ENCODE results near the gene DUT.
A peak's percentile ranks its signal among the peaks of the same experiment; 100 is the strongest.
"Not testable (repeated sequence)": the region's sequence is repeated elsewhere in the genome, so short reads cannot be mapped to it uniquely, and the experiment has no call there.

DUT gene

DNA sequence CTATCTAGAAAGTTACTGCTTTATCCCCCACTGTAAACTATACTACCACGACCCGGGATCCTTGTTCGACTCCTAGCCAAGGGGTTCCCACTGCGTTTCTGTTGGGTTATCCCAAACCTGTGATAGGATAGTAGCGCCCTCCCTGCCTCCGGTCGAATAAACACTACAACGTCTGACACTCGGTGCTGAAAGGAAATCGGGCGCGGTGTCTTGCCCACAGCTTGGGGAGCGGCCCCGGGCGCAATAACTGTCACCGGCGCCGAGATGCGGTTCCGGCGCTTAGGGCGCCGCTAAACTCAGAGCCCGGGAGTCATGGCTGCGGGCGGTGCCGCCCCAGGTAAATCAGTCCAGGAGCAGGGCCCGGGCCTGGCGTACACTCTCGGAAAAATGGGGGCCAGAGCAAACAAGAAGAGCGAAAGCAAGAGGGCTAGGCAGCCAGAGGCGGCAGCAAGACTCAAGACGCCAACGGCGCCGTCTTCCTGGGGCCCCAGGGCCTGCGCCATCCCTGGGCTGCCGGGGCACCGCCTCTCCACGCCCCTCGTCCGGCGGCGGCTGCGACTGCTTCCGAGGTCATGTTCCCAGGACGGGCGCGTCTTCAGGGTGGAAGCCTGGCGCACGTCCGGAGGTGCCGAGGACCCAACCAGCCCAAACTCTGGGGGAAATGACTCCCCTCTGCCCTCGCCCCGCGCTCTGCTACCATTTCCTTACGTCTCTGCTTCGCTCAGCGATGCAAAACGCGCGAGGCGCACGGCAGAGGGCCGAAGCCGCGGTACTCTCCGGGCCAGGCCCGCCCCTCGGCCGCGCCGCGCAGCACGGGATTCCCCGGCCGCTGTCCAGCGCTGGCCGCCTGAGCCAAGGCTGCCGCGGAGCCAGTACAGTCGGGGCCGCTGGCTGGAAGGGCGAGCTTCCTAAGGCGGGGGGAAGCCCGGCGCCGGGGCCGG is at the start of gene DUT:
Gene DUT, plus strand, starts transcription at position 575 of the 941 bp plus-strand sequence. Its CDS starts 87 bp downstream, at position 662.
- DNase-seq (ENCODE audit: low spot score), result peak; percentile 89

DNA sequence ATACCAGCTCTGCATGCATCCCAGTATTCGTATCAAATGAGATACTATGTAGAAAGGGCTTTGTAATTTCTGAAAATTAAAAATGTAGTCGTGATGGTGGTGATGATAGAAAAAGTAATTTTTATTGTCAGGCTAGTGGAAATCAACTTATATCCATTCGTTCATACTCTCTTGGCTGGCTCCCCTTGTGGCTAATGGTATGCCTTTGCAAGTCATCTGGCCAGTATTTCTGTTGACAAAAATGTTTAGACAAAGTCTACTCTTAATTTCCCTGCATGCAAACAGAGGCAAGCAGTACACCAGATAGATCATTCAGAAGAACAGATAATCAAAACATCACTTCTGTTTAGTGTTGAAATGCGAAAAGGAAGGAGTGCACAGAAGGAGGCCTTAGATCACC is 49.6 kb upstream of the DUT start:
- no peak for DNase-seq (ENCODE audit: low spot score)

DNA sequence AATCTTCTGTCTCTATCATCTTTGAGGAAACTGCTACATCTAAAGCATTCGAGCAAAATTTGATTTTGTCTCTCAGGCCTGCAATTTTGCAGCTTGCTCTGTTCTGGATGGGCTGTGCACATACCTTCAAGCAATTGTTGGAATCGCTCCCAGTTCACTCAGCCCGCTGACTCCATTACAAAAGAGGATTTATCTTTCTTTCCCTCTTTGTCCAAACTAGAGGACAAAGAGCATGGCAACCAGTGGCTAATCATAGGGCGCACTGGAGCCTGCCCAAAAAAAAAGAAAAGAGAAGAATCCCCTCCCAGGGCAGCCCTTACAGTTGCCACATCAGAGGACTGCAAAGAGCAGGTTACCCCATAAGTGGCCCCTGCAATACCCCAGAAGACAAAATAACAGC is 49.0 kb upstream of the DUT start:
- DNase-seq (ENCODE audit: low spot score), result no peak

DNA sequence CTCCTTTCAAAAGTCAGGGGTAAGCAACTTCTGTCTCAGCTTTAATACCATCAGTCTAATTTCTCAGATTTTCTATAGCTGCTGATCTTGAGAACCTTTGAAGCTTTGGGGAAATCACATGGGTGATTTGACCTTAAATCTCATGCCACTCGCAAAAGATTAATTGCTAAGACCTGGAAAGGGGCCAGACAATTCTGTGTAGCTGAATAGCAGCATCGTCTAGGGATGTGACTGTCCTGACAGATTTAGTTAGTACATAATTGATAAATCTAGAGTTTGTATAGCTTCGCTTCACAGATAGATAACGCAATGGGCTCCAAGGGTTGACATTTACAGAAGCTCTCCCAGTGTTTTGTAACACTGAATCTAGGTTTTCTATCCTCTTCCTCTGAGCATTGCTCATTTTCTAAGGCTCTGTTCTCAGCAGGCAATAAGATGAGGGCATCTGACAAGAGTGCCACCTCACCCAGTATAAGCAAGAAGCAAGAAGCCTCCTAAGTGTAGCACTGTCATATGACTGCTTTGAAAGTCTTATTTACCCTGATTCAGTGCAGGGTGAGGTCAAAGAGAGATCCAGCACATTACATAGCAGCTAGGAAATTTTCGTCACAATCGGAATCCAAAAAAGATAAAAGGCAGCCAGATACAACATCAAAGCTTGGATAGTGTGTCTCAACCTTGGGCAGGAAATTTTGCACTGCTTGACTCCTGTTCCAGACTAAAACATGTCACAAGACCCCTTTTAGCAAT is 47.7 kb upstream of the DUT start:
- DNase-seq (ENCODE audit: low spot score), result no peak

GRCh38 chr15:48285329-48286214 is 45.7 kb upstream of the DUT start:
- DNase-seq (ENCODE audit: low spot score), result peak; percentile 77

- DNase-seq (ENCODE audit: low spot score), result no peak
Observed at GRCh38 chr15:48289628-48290027, 41.6 kb upstream of the DUT start.

- DNase-seq (ENCODE audit: low spot score), result no peak
Observed at GRCh38 chr15:48292458-48292857, 38.8 kb upstream of the DUT start.

GRCh38 chr15:48297668-48298067 is 33.6 kb upstream of the DUT start:
- no peak for DNase-seq (ENCODE audit: low spot score)

- no peak for DNase-seq (ENCODE audit: low spot score)
Observed at GRCh38 chr15:48298914-48299313, 32.3 kb upstream of the DUT start.

- DNase-seq (ENCODE audit: low spot score), result no peak
Observed at GRCh38 chr15:48300038-48300437, 31.2 kb upstream of the DUT start.

DNA sequence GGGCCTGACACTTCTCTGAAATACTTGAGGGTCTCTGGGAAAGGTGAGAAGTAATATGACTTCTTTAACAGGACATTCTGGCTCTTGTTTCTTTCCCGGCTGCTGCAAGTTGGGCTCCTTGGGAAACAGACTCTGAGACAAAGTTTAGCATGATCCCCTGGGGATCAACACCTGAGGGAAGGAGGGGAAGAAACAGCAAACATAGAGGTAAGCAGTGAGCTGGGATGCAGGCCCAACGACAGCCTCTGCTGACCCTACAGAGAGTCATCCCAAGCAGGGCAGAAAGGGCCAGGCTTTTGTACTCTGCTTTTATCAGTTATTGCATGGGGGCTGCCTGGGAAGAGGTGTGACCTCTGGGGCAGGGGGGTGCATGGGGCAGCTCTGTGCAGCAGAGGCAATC is 26.8 kb upstream of the DUT start:
- no peak for DNase-seq (ENCODE audit: low spot score)

DNA sequence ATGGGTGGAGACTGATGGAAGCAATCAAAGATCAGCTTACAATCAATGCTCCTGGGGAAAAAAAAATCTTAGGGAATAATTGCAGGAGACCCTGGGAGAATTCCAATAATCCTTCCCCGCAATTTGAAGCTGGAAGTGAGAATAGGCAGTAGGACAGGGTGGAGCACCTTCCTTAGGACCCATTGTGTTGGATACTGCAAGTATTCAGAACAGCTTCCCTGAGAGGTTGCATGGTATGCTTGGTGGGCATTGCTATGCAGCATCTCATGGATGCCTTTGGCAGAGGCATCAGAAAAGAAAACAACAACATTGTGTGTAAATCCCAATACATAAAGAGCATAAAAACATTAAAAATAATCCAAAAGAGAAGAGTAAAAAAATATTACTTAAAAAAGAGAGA is 24.6 kb upstream of the DUT start:
- DNase-seq (ENCODE audit: low spot score), result no peak

GRCh38 chr15:48307586-48307985 is 23.6 kb upstream of the DUT start:
- no peak for DNase-seq (ENCODE audit: low spot score)

- DNase-seq (ENCODE audit: low spot score), result no peak
Observed at GRCh38 chr15:48309740-48310139, 21.5 kb upstream of the DUT start.

DNA sequence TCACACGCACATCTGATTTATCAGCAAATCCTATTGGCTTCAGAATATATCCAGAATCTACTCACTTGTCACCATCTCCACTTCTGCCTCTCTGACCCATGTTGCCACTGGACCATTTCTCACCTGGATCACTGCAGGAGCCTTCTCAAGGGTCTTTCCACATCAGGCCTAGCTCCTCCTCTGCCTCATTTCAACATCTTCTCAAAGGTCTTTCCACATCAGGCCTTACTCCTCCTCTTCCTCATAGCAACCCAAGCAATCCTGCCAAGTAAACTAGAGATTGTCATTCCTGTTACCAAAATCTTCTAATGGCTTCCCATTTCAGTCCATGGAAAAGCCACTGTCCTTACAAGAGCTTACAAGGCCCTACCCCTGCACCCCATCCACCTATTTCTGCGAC is 18.0 kb upstream of the DUT start:
- DNase-seq (ENCODE audit: low spot score), result no peak

DNA sequence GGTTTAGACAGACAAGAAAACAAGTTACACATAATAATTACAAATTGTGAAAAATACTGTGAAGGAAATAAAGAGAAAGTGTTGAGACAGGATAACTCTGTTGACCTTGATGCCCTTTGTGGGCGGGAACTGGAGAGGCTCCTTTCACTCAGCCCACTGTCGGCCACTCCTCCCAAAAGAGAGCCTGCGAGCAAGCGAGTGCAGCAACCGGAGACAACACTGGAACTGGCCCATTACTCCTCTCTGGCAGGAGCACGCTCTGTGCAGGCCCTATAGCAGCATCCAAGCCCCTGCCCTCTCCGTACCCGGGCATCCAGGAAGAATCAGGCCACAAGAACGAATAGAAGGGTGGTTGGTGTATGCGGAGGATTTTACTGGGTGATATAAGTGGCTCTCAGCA is 16.2 kb upstream of the DUT start:
- DNase-seq (ENCODE audit: low spot score), result no peak

- no peak for DNase-seq (ENCODE audit: low spot score)
Observed at GRCh38 chr15:48317221-48317620, 14.0 kb upstream of the DUT start.

DNA sequence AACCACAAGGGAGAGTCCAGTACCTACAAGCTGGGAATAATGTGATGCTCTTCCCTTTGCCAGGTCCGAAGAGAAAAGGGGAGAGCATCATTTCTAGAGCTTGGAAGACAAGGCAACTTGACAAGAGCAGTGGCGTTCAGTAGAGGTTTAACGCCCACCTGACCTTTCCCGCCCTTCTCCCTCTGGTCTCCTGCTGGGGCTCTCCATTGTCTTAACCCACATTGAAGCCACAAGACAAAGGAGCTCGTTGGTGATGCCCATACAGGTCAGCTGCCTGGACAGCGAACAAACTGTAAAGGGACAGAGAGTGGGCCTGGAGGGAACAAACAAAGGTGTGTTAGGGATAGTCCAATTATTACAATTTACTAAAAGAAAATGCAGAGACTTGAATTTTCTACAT is 13.1 kb upstream of the DUT start:
- no peak for DNase-seq (ENCODE audit: low spot score)

DNA sequence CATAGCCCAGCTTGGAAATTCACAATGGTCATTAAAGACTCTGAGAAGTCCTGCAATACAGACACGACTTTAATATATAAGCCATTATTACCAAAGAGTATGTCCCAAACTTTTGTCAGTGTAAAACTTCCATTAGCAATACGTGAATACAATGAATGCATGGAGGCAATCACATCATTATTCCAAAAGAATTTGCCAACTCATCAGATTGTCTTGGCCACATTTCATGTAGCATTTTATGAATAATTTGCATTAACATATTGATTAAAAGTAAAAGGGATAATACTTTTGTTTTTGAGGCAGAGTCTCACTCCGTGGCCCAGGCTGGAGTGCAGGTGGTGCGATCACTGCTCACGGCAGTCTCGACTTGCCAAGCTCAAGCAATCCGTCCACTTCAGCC is 7.9 kb upstream of the DUT start:
- no peak for DNase-seq (ENCODE audit: low spot score)

DNA sequence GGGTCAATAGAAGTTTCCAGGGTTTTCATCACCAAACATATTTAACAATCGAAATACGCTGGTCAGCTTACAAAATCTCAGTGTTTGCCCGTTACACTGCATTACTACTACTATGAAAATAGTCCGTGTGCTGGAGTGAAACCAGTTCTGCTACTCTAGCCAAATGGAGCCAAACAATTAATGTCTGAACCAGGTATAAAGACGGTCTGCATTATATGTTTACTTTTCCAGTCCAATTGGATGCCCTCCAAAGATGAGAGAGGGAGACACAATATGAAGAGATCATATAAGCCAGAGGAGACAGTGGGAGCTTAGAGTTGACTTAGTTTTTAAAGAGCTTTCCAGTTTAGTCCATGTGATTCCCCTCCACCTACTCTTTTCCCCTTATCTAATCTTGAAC is 6.3 kb upstream of the DUT start:
- DNase-seq (ENCODE audit: low spot score), result no peak

DNA sequence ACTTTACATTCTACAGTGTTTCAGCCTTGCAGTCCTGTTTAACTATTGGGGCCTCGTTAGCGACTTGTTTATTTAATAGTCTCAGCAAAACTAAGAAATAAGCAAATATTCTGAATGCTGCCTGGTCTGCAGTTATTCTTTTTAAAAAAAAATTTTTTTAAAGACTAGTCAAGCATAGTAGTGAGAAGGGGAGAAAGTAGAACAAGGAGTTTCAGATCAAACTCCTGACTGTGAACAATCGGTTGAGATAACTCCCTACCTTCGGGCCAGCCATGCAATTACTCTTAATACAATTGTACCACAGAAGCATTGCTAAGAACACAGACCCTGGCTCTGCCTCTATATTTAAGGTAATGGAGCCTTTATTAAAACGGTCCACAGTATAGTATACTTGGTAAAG is 5.8 kb upstream of the DUT start:
- no peak for DNase-seq (ENCODE audit: low spot score)

DNA sequence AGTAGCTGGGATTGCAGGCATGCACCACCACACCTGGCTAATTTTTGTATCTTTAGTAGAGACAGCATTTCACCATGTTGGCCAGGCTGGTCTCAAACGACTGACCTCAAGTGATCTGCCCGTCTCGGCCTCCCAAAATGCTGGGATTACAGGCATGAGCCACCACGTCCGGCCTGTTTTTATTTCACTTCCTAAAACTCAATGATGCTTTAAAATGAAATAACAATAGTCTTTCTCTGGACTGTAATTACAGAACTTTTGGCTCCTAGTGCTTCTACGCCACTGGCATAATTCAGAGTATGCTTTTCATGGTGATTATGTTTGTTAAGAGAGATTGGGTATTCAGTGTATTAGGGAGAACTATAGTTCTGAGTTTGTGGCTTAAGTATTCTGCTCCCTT is 5.0 kb upstream of the DUT start:
- not testable (repeated sequence) for DNase-seq (ENCODE audit: low spot score)
